NCI-H146 treated with DMSO at 0.1 percent for 48 hours (cell line): ENCODE data around the gene TMEM86B.

ENCODE experiments used
- DNase-seq: peaks from one replicate; lab custom pipeline; 2025; ENCODE audit not compliant: unreplicated experiment; lab: John Stamatoyannopoulos, UW

TMEM86B gene, protein sequence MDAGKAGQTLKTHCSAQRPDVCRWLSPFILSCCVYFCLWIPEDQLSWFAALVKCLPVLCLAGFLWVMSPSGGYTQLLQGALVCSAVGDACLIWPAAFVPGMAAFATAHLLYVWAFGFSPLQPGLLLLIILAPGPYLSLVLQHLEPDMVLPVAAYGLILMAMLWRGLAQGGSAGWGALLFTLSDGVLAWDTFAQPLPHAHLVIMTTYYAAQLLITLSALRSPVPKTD

DNA sequence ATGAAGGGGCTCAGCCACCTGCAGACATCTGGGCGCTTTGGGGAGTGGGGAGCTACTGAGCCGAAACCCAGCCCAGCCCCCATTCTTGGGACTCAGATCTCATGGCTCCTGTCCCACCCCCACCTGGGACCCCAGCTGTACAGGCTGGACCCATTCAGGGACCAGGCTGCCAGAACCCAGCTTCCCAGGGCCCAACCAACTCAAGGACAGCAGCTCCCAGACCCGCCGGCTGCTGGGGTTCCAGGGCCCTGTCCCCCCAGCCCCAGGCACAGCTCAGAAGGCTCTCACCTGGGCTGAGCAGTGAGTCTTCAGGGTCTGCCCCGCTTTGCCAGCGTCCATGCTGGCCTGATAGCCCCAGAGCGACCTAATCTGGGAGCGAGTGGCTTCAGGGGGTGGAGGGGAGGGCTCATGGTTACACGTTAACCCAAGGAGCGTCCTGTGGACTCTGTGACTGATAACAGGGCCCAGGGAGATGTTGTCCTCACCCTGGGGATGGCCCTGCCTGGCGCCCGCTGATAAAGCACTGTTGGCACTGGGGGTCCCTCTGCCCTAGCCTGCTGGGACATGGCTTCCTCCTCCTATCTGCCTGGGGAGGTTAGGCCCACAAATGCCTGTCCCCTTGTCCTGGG is at the start of gene TMEM86B:
Gene TMEM86B, minus strand, starts transcription at position 361 of the 629 bp plus-strand sequence. Its CDS starts 22 bp downstream, at position 339.
- no peak for DNase-seq

DNA sequence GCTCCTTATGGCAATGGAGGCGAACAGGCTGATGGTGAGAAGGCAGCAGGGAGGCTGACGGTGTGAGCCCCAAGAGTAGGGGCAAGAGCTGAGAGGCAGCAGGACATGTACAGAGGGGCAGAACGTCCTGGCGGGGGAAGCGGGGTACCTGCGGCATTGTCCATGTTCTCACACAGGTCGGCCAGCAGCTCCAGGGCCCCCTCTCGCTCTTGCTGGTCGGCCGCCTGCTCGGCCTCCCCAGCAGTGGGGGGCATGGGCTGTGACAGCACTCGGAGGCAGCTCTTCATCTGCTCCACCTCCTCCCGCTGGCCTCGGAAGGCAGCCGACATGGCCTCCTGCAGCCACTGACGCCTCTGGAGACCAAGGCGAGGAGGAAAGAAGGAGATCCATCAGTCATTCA is 48.9 kb upstream of the TMEM86B start:
- DNase-seq = no peak

DNA sequence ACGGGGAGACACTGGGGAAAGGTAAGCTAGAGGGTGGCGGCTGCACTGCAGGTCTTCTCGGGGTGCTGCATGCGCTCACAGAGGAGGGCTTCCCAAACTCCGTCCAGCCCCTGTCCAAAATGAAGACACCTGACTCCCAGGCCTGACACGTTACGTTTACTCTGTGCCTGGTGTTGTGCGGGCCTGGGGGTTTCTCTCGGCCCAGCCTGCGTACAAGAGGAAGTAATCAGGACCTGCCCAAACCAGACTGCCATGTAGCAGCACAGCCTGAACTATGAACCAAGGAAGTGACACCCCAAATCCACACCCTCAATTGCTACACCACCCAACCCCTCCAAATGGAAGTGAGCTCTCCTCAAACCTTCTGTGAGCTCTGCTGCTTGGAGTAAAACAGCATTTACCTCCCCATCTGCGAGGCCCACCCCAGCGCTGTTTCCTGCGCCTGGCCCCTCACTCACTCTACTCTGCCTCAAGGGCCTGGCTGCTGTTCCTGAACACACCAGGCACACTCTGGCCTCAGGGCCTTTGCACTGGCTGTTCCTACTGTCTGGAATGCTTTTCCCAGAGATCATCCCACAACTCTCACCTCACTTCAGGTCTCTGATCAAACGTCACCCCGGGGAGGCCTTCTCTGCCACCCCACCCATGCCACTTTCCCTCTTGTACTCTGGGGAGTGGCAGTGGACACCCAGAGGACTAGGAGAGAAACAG is 48.3 kb upstream of the TMEM86B start:
- DNase-seq = no peak

DNA sequence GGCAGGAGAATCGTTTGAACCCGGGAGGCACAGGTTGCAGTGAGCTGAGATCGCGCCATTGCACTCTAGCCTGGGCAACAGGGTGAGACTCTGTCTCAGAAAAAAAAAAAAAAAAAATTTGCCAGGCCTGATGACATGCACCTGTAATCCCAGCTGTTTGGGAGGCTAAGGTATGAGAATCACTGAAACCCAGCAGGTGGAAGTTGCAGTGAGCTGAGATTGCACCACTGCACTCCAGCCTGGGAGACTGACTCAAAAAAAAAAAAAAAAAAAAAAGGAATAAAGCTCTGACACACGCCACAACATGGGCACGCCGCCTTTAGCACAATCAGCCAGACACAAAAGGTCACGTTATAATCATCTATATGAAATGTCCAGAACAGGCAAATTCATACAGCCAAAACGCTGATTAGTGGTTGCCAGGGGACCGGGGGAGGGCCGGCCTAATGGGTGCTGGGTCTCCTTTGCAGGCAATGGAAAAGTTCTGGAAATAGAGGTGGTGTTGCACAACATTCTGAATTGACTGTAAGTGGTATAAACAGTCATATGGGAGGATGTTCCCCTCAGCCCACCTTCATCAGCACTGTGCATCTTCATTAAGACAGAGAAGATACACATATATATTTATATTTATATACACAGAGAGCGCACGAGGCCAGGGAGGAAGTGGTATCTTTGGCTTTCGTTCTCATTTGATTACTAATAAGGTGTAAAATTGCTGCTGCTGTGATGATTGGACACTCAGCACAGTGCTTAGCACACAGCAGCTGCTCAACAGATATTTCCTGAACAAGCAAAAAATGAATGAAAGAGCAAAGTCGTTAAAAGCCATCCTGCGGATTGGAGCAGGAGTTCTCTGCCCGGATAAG is 47.5 kb upstream of the TMEM86B start:
- no peak for DNase-seq

DNA sequence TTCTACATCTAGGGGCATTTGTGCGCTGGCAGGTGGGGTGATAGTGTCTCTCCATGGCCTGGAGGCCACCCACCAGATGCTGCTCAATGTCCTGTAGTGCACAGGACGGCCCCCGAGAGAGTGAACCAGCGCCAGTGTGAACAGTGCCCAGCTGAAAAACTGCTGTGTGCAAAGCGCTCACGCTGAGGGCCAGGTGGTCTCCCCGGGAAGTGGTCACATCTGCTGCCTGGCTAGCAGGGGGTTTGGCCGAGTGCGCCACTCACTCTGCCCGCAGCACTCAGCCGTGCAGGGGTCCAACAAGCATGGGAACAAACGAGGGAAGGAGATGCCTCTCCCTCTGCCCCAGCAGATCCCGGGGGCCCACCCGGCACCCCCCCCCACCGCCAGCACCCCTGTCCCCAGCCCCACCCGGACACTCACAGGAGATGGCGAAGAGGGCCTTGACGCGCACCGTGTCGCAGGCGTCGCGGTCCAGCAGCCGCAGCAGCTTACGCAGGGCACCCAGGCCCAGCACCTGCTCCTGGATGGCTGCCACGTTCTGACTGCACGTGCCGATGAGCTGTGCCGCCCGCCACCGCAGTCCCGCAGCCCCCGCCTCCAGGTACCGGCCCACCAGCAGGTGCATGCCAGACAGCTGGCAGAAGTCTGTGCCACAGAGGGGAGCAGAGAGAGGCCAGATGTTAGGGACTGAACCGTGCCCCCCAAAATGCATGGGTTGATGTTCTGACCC is 45.6 kb upstream of the TMEM86B start:
- no peak for DNase-seq

DNA sequence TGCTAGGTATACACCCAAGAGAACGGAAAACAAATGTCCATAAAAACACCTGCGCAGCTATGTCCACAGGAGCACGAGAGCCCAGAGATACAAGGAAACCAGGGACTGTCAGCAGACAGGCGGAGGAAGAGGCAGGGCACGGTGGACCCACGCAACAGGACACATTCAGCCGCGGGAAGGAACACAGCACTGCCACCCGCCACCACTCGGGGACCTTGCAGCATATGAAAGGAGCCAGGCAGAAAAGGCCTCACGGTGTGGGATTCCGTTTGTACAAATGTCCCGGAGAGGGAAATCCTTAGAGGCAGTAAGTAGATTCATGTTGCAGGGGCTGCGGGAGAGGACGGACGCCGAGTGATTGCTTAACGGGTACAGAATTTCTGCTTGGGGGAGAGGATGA is 43.6 kb upstream of the TMEM86B start:
- DNase-seq = no peak

DNA sequence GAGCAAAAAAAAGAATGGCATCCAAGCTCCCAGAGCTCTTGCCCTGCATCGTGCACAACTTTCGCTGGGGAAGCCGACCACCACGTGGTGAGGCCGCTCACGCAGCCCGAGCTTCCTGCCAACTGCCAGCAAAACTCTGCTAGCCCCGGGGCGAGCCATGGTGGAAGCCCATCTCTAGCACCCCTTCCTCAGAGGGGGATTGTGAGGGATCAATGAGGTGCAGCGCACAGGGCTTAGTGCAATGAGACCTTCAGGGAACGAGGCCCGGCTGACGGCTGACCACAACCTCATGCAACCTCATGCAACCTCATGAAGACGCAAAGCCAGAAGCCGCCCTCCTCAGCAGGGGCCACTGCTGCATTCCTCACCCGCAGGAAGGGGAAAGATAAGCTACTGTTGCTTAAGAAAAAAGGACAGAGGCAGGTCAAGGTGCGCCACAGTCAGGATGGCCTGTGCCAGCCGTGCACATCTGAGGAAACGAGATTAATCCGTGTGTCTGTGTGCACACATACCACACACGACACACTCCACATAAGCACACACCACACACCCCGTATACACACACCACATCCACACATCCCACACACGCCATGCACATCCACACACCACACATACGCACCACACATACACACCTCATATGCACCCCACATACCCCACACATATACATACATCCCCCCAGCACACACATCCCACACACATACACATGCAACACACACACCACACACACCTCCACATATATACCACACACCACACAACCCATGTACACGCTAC is 41.8 kb upstream of the TMEM86B start:
- no peak for DNase-seq

DNA sequence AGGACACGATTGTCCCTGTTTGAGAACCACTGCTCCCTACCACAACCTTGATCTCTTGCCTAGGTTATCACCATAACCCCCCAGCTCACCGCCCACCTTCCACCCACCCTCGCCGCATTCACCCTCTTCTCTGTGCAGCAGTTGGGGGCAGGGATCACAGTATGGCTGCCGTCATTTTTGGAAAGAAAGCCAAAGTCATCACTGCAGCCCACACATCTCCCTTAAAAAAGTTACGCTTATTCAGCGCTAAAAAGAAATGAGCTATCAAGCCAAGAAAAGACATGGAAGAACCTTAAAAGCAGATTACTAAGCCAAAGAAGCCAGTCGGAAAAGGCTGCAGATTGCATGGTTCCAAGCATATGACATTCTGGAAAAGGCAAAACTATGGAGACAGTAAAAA is 40.7 kb upstream of the TMEM86B start:
- no peak for DNase-seq

DNA sequence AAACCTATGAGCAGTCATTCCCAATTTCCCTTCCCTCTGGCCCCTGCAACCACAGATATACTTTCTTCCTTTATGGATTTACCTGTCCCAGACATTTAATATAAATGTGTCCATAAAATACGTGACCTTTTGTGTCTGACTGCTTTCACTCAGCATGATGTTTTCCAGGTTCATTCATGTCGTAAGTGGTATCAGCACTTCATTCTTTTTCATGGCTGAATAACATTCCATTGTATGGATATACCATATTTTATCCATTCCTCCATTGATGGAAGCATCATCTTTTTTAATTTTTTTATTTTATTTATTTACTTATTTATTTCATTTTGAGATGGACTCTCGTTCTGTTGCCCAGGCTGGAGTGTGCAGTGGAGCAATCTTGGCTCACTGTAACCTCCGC is 38.3 kb upstream of the TMEM86B start:
- no peak for DNase-seq

DNA sequence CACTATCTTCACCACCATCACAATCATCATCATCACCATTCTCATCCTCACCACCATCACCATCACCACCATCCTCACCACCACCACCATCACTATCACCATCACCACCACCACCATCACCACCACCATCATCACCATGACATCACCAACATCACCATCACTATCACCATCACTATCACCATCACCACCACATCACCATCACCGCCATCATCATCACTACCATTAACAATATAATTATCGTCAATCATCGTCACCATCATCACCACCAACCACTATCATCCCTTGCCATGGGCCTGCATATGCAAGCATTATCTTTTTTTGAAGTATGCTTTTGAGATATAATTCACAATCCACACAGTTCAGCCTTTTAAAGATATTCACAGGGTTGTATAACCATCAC is 37.8 kb upstream of the TMEM86B start:
- no peak for DNase-seq

DNA sequence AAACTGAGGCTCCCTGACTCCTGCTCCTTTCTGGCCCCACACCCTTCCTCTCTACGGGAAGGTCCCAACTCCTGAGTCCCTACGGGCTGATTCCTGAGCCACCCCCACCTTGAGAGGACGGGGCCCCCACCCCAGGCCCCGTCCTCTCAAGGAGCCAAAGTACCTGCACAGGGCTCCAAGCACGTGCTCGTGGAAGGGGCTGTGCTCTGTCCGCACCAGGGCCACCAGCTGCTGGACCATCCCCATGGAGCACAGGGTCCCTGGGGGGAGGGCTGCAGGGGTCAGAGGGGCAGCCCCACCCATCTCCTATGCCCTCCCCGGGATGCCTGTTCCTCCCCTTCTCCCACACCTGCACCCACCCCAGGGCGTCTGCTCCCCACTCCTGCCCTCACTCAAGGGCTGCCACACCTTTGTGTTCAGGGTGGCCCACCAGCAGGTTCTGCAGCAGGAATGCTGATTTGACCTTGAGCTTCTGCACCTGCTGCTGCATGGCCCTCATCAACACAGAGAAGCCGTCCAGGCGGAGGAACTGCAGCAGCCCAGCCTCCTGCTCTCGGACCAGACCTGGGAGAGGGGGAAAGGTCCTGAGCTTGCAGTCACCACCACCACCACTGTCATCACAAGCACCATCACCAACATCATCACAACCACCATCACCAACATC is 37.3 kb upstream of the TMEM86B start:
- DNase-seq = no peak

DNA sequence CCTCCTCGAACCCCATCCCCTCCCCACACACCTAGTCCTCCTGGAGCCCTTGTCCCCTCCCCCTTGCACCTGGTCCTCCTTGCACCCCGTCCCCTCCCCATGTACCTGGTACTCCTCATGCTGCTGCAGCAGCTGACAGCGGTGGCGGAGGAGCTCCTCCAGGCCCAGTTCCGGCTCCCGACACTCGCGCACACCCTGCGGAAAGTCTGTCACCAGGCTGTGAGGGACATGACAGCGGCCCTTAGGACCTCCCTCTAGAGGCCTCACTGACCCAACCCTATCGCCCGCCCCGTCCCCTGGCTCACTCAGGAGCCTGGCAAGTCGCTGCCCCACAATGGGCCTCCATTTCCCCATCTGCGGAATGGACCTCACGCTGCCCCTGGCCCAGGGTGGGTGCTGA is 36.6 kb upstream of the TMEM86B start:
- no peak for DNase-seq

DNA sequence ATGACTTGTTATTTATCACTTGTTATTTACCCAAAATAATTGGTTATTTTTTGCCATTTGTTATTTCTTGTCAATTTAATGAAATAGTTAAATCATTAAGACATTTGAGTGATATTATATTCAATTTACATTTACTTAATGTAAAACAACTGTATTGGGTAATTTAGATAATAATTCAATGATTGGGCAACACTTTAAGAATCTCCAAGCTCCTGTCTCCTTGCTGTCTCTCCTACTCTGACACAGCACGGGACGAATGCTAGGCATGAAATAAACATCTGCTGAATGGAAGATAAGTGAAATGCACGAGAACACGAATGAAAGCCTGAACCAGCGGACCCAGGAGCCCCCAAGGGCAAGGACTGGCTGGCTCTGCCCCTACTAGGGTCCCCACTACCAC is 36.0 kb upstream of the TMEM86B start:
- no peak for DNase-seq

DNA sequence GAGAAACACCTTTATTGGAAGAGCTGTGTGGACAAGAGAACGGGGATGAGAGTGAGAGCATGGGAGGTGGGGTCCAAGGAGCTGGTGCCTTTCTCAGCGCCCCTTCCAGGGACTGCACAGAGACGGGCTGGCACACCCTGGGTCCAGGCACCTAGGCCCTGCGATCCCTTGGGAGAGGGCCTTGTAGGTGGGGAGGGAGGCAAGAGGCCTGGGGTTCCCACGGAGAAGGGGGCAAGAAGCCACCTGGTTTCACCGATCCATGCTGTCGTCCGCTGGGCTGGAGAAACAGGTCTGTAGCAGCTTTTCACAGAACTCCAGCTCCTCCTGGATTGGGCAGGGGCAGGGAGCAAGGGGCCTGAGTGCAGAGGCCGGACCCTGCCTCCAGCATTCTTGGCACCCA is 33.8 kb upstream of the TMEM86B start:
- no peak for DNase-seq

DNA sequence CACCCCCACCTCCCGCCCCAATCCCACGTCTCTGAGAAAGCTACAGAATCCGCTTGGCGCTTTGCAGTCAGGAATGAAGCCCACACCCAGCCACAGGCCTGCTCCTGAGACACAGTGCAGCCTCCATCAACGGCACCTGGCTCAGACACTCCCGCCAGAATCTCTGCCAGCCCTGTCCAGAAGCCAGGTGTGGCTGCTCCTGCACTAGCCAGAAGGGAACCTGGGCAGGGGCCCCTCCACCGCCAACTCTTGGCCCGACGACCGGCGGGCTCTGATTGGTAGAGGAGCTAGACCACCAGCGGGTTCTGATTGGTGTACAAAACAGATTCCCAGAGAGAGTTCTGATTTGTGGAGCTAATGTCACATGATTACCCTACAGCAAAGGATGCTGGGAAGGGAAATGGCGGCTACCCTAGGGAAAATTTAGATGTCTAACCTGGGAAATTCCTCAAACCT is 33.1 kb upstream of the TMEM86B start:
- no peak for DNase-seq

DNA sequence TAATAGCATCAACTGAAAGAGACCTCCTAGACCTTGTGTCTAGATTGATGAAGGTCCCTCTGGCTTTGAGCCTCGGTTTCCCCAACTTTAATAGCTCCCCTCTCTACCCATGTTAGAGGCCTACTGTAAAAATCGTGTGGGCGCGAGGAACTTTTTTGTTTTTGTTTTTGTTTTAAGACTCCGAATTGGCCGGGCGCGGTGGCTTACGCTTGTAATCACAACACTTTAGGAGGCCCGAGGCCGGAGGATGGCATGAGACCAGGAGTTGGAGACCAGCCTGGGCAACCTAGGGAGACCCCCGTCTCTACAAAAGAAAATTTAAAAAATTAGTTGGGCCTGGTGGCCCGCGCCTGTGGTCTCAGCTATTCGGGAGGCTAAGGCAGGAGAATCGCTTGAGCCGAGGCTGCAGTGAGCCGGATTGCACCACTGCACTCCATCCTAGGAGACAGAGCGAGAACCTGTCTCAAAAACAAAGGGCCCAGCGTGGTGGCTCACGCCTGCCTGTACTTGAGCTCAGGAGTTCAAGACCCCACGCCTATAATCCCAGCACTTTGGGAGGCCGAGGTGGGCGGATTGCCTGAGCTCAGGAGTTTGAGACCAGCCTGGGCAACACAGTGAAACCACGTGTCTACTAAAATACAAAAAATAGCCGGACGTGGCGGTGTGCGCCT is 31.1 kb upstream of the TMEM86B start:
- peak; percentile 49 for DNase-seq

DNA sequence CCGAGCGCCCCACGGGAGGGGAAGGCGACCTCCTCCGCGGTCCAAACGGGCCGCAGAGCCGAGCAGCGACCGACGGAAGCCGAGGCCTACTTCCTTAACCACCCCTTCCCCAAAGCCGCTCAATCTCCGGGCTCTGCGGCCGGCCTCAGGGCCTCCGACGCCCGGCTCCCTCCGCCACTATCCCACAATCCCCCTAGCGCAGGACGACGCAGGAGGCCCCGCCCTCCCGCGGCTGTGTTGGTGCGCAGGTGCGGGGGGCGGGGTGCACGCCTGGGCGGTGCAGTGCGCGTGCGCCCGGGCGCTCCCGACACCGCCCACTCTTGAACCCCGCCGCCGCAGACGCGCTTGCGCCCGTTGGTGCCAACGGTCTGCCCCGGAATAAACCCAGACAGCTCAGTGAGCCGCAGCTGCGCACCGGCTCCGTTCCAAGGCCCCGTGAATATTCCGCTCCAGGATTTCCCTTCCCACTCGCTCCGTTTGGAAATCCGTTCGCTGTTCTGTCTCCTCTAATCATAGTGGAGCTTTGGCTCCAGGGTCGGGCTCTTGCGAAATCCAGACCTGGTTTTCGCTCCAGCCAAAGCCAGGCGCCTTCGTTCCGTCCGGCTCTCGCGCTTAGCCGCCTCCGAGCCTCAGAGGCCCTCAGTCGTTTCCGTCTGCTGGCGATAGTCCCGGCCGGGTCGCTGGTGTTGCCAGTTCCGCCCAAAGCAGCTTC is 30.4 kb upstream of the TMEM86B start, which contains the start of gene PPP6R1:
Gene PPP6R1, minus strand, starts transcription at position 190 of the 712 bp plus-strand sequence. CDS start 11,914 bp downstream, outside the sequence.
- DNase-seq = peak; percentile 98

DNA sequence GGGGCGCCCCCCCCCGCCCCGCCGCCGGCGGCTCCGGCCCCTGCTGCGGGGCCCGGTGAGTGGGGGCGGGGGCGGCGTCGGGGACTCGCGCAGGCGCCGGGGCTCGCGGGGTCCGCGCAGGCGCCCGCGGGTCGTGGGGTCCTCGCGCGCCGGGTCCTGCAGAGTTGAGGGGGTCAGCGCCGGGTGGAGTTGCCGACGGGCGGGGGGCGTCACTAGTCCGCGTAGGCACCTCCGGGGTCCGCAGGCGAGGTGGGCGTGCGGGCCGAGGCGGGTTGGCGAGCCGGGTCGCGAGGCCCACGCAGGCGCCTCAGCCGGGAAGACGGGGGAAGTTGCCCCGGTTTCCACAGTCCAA is 29.9 kb upstream of the TMEM86B start:
- DNase-seq = no peak
